KOPT-K1 (cell line): ENCODE measurements around the gene MSH2.
A peak's percentile ranks its signal among the peaks of the same experiment; 100 is the strongest.

Source experiments
- H3K27ac ChIP-seq: fragments of 200-600 bp; sonication (generic); 2 replicates; pipeline ENCODE4 v1.5.1; 2016; ENCODE audit warnings: antibody characterized with exemption, mild to moderate bottlenecking, low read depth, low read length; ENCODE audit not compliant: poor library complexity, severe bottlenecking
- H3K36me3 ChIP-seq: fragments of 200-600 bp; sonication (generic); 2 replicates; pipeline ENCODE4 v1.5.1; 2017; ENCODE audit warnings: antibody characterized with exemption, mild to moderate bottlenecking, low read length, moderate library complexity; ENCODE audit not compliant: insufficient read depth
- H3K9me3 ChIP-seq: fragments of 200-600 bp; sonication (generic); 2 replicates; pipeline ENCODE4 v1.5.1; 2017; ENCODE audit warnings: antibody characterized with exemption, low read length, mild to moderate bottlenecking; ENCODE audit not compliant: insufficient read depth, poor library complexity, severe bottlenecking

MSH2 gene

DNA sequence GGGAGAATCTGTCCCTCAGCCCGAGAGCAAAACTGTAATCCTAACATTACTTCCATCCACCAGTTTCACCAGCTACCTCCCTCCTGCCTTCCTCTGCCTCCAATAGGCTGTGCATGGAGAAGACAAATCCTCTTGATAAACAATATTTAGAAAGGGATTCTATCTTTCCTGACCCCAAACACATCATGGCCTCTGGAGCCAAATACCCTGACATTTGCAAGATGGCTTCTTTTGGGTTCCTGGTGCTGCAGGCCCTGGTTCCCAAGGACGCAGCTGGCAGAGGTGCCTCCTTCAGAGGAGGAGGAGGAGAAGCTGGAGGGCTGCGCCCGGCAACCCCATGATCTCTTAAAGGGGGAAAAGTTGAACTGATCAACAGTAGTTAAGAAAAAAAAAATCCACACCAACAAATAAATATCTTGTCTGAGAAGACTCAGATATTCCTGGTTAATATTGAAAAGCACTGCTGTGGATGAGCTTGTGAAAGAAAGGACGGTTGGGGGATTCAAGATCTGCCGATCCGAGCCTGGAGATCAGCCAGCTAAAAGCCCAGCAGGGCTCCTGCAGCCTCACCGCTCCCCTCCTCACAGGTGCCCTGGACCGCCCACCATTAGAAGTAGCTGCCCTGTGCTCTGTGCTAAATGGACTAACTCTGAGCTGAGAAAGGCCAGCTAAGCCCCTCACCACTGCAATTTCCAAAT is 116.8 kb downstream of the MSH2 start:
- H3K36me3 ChIP-seq, result no peaks in the 10 kb centered on the region
- H3K27ac ChIP-seq, result peak overlapping the region; percentile 77
- H3K9me3 ChIP-seq, result no peaks in the 10 kb centered on the region

DNA sequence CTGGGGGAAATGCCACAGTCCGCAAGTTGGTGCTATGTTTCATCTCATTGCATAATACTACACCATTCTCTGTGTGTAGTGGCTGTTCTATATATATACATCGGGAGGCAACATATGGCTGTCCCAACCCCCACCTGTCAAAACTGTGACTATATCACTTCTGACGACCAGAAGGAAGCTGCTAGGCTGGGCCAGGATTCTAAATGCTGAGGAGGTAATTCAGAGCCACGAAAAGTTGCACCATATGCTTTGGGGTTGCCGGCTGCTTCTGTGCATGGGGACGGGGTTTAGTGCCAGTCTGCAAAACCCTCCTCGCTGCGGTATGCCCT is 117.3 kb downstream of the MSH2 start:
- Histone ChIP-seq H3K9me3 (no peaks in the 10 kb centered on the region), H3K36me3 (no peaks in the 10 kb centered on the region), H3K27ac (peak overlapping the region; percentile 77)

DNA sequence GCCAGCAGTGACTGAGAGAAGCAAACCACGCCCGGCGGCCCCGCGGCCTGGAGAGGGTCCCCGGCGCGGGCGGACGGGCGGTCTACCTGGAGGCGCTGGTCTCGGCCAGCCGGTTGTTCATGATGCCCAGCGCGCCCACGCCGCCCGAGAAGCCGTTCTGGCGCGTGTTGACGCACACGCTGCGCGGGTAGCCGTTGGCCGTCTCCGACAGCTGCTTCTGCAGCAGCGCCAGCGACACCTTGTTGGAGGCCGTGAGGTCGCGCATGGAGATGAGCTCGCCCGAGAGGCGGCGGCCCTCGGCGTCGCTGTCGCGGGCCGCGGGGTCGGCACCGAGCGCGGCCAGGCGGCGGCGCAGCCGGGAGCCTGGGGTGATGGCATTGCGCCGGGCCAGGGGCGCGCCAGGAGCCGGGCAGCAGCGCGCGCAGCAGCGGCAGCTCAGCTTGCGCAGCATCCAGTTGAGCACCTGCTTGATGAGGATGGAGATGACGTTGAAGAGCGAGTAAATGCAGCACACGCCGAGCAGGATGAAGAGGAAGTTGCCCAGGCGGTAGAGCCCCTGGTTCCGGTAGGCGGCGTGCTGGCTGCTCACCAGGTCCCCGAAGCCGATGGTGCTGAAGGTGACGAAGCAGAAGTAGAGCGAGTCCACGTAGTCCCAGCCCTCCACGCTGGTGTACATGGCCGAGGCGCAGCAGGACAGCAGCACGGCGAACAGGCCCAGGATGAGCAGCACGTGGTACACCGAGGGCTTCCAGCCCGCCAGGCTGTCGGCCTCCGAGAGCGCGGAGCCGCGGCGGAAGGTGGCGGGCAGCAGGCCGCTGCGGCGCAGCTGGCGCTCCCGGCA is 118.1 kb downstream of the MSH2 start:
- Histone ChIP-seq H3K9me3 (no peaks in the 10 kb centered on the region), H3K27ac (peak overlapping the region; percentile 77), H3K36me3 (no peaks in the 10 kb centered on the region)

DNA sequence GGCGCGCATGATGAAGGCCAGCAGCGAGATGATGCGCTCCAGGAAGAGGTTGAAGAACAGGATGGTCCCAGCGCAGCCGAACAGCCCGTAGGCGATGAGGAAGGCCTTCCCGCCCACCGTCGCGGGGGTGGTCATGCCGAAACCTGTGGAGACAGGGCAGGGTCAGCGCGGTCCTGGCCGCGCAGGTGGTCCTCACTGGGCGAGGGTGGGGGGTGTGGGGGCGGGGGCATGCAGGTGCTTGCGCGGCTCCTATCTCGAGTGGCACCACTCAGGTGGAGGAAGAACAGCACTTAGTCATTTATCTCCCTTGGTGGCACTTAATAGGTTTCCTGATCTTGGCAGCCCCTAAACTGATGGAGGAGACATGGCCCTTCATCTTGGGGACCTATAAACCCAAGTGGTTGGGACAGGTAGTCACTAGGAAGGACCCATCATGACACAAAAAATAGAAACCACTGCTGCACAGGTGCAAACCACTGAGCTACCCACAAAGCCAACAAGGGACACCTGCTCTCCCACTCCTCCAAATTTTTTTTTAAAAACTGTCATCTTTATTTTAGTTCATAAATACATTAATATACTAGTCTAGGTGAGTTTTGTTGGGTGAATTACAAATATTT is 118.8 kb downstream of the MSH2 start:
- peak overlapping the region; percentile 77 for H3K27ac ChIP-seq
- no peaks in the 10 kb centered on the region for H3K36me3 ChIP-seq
- no peaks in the 10 kb centered on the region for H3K9me3 ChIP-seq

DNA sequence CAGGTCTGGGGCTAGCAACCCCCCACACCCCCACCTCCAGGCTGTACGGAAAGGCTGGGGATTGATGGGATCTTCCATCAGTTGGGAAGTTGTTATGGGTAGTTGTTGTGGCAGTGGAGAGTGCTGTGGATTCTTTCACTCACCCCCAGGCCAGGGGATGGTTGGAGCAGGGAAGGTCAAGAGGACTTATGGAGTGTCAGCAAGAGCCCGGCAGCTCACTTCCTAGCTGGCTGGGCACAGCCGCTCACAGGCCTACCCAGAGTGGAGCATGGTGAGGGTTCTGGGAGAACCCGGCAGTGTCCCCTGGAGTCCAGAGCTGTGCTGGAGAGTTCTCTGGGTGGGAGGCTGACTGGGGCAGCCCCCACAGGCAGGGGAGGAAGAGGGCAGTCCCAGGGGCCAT is 122.2 kb downstream of the MSH2 start:
- H3K9me3 ChIP-seq, result no peaks in the 10 kb centered on the region
- H3K27ac ChIP-seq, result no peak overlapping the region
- no peaks in the 10 kb centered on the region for H3K36me3 ChIP-seq

DNA sequence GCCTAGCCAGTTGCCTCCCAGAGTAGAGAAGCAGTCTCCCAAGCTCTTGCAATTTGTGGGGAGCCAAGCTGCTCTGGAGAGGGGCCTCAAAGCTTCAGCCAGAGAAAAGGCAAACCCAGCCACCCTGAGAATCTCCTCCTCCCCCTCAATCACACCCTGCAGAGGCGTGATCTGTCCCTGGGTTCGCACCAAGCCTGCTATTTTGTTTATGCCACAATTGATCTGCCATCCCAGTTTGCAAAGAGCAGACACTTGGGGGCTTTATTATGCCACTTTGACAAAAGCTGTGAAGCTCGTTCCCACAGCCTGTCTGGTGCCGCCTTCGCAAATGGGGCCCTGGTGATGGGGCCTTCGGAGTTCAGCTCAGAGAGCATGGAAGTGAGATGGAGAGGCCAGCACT is 125.5 kb downstream of the MSH2 start:
- Histone ChIP-seq H3K9me3 (no peaks in the 10 kb centered on the region), H3K36me3 (no peaks in the 10 kb centered on the region), H3K27ac (no peak overlapping the region)

DNA sequence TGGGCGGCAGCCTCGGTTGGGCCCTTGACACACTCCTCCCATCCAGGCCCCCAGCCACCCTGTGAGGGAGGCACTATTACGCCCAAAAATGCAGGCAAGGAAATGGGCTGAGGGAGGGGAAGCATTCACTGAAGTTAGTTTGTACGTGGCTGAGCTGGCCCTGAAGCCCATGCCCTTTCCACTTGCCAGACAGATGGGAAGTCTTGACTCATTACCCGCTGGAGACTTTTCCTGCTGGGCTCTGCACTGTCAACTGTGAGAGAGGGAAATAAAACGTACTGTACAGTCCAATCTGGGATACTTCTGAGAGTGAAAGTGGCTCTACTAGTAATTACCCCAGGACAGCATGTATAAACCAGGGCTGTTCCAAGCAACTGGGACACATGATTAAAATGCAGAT is 125.9 kb downstream of the MSH2 start:
- no peak overlapping the region for H3K27ac ChIP-seq
- no peaks in the 10 kb centered on the region for H3K36me3 ChIP-seq
- H3K9me3 ChIP-seq, result no peaks in the 10 kb centered on the region

DNA sequence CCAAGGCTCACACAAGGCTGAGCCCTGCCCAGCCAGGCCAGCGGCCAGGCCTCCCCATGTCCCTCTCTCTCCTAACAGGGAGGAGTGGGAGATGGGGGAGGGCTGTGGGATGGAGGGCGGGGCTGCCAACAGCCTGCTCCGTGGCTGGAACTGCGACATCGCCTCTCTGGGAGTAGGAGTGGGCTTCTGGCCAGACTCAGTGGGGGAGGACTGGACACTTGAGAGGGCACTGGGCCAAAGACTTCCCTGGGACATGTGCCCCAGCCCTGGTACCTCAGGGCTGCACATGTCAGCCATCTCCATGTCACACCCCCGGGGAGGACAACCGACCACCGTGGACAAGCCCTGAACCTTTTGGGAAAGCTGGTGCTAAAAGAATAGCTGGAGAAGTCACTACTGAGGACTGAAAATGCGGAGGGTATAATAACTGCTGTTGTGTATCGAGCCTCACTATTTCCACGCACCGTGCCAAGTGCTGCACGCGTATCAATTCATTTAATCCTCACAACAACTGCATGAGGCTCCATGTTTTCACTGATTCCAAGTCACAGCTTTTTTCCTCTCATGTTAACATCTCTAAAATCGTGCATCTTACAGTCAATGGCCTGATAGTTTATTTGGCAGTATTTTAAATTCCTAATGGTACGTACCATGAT is 127.3 kb downstream of the MSH2 start:
- Histone ChIP-seq H3K27ac (no peak overlapping the region), H3K9me3 (no peaks in the 10 kb centered on the region), H3K36me3 (no peaks in the 10 kb centered on the region)

DNA sequence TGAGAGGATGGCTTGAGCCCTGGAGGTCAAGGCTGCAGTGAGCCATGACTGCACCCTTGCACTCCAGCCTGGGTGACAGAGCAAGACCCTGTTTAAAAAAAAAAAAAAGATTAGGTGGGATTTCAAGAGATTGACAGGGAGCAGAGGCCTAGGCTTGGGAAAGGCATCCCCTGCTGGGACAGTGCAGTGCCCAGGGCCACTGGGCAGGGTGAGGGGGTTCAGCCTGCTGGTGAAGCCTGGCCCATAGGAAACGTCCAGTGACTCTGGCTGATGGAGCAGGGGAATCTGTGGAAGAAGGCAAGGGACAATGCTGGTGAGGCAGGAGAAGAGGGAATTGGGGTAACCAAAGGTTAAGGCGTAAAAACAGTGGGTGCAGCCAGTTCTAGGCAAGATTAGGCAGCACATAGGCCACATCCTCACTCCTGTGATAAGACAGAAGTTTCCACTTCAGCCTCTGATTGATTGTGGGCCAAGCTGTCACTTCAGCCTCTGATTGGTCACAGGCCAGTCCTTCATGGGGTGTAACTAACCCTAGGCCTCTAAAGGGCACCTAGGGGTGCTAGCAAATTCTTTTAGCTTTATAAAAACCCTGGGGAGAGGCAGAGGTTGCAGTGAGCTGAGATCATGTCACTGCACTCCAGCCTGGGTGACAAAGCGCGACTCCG is 128.6 kb downstream of the MSH2 start:
- H3K27ac ChIP-seq, result no peak overlapping the region
- no peaks in the 10 kb centered on the region for H3K36me3 ChIP-seq
- H3K9me3 ChIP-seq, result no peaks in the 10 kb centered on the region
